Breast epithelium (tissue), 3 donors: ENCODE results near the gene NACC2.

Source experiments
- POLR2A ChIP-seq: fragments of 450-650 bp; IDR thresholded peaks from one replicate; pipeline ENCODE4 v1.6.1; 2016; ENCODE audit warnings: antibody characterized with exemption, mild to moderate bottlenecking, moderate library complexity
- TF ChIP-seq, protein P1 (sequence below), 3 donors: fragments of 450-650 bp; IDR thresholded peaks; one replicate each; pipeline ENCODE4 v1.5.1; 2016 to 2017; ENCODE audit warnings: antibody characterized with exemption in 3 of 3, mild to moderate bottlenecking in 3 of 3, moderate library complexity in 3 of 3

DNA sequence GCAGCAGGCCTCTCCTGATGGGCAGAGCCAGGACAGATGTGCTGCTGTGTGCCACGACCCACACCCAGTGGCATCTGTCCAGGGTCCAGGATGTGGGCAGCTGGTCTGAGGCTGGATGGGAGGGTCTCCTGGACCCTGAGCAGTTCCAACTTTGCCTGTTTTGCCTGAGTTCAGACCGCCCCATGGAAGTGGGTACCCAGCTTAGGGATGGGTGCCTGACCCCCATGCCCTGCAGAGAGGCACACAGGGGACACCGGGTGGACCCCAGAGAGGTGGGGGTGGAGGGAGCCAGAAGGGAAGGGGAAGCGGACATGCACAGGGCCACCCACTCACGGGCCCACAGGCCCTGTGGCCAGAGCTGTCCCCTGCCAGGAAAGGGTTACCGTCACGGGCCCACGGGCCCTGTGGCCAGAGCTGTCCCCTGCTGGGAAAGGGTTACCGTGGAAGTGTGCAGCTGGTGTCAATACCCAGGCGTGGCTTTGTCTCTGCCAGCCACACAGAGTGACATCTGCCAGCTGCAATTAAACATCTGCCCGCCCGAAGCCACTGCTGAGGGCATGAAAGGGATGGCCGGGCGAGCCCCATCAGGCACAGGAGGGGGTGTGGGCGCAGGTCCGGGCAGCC, 50.0 kb downstream of the NACC2 start:
- TF ChIP-seq, protein P1, sequence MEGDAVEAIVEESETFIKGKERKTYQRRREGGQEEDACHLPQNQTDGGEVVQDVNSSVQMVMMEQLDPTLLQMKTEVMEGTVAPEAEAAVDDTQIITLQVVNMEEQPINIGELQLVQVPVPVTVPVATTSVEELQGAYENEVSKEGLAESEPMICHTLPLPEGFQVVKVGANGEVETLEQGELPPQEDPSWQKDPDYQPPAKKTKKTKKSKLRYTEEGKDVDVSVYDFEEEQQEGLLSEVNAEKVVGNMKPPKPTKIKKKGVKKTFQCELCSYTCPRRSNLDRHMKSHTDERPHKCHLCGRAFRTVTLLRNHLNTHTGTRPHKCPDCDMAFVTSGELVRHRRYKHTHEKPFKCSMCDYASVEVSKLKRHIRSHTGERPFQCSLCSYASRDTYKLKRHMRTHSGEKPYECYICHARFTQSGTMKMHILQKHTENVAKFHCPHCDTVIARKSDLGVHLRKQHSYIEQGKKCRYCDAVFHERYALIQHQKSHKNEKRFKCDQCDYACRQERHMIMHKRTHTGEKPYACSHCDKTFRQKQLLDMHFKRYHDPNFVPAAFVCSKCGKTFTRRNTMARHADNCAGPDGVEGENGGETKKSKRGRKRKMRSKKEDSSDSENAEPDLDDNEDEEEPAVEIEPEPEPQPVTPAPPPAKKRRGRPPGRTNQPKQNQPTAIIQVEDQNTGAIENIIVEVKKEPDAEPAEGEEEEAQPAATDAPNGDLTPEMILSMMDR (IDR thresholded peaks at IDR 0.05): no peak
- TF ChIP-seq POLR2A: no peak
